GM19397 (cell line): ENCODE results near the gene TMEM141.

Experiments
- ATAC-seq: cut with Tn5 transposase; IDR thresholded peaks from one replicate; pipeline ENCODE4 v1.9.1; 2021; ENCODE audit warnings: mild to moderate bottlenecking, moderate library complexity; ENCODE audit not compliant: unreplicated experiment

Gene TMEM141

GRCh38 chr9:136807281-136808074 is 16.3 kb downstream of the TMEM141 start, which contains the start of gene RABL6:
Gene RABL6, plus strand, starts transcription at chr9:136807948. Its CDS starts 249 bp downstream, at chr9:136808197.
- peak; percentile 82 for ATAC-seq

GRCh38 chr9:136808075-136808805 is 17.1 kb downstream of the TMEM141 start:
- ATAC-seq, result peak; percentile 34

GRCh38 chr9:136808806-136809158 is 17.6 kb downstream of the TMEM141 start:
- no peak for ATAC-seq

GRCh38 chr9:136814725-136815421 is 23.7 kb downstream of the TMEM141 start:
- ATAC-seq, result no peak

GRCh38 chr9:136815422-136815782 is 24.3 kb downstream of the TMEM141 start:
- no peak for ATAC-seq

GRCh38 chr9:136820971-136821825 is 30.1 kb downstream of the TMEM141 start:
- ATAC-seq, result no peak

GRCh38 chr9:136821826-136822544 is 30.8 kb downstream of the TMEM141 start:
- ATAC-seq, result no peak

- no peak for ATAC-seq
These were observed 32.2 kb downstream of the TMEM141 start for GRCh38 chr9:136823136-136824046.

GRCh38 chr9:136824496-136825225 is 33.5 kb downstream of the TMEM141 start:
- no peak for ATAC-seq

GRCh38 chr9:136825295-136826187 is 34.4 kb downstream of the TMEM141 start:
- ATAC-seq, result no peak

- ATAC-seq, result no peak
These were observed 35.0 kb downstream of the TMEM141 start for GRCh38 chr9:136826188-136826541.

GRCh38 chr9:136826703-136827582 is 35.8 kb downstream of the TMEM141 start:
- ATAC-seq, result no peak

GRCh38 chr9:136827794-136828473 is 36.8 kb downstream of the TMEM141 start:
- no peak for ATAC-seq

- ATAC-seq, result no peak
These were observed 37.5 kb downstream of the TMEM141 start for GRCh38 chr9:136828474-136829140.

GRCh38 chr9:136829412-136829811 is 38.3 kb downstream of the TMEM141 start:
- ATAC-seq, result no peak
